A549 (cell line): ENCODE data around the gene RPS14. TPM values are rescaled to one million over a fixed set of nuclear protein-coding genes. Genes with fewer than 3 reads are reported as not detected.

ENCODE experiments used
- ATAC-seq, 2 experiments: fragments of 200-7000 bp in 1 of 2; fragments of >200 bp in 1 of 2; cut with Nextera tagmentation in 1 of 2; cut with Tn5 transposase in 1 of 2; 3 replicates each; pipeline versions ENCODE4 v1.8.0 to v1.9.1; 2018 to 2020; ENCODE audit warnings: mild to moderate bottlenecking in 1 of 2, moderate library complexity in 1 of 2
- CTCF ChIA-PET: fragments of 300-600 bp; sonication (Branson Sonifier 250); formaldehyde crosslinking; extraction: SDS; loops from one replicate; lab custom pipeline; 2021; ENCODE audit warnings: antibody characterized with exemption, inconsistent platforms; lab: Yijun Ruan, JAX
- POLR2A ChIA-PET: fragments of 350-600 bp; formaldehyde crosslinking; extraction: SDS; loops from one replicate; lab custom pipeline; 2021; ENCODE audit warnings: antibody characterized with exemption, inconsistent platforms; lab: Yijun Ruan, JAX
- DNase-seq, 2 experiments: peaks; one replicate each; pipeline versions ENCODE4 v3.0.0 to v3.0.0-alpha.2; 2011 to 2016; ENCODE audit warnings: low read depth in 1 of 2, low spot score in 1 of 2
- FAIRE-seq: peaks from 2 replicates; lab custom pipeline; 2011; peaks lifted over from hg19 to GRCh38; lab: Jason Lieb, UNC
- H3K27ac ChIP-seq, 2 experiments: fragments of >200 bp; sonication (Bioruptor Twin); formaldehyde crosslinking; 3 replicates each; pipeline ENCODE4 v1.5.1; 2016 to 2017
- H3K4me1 ChIP-seq: fragments of >200 bp; sonication (Bioruptor Twin); formaldehyde crosslinking; 3 replicates; pipeline ENCODE4 v1.6.1; 2016
- H3K4me2 ChIP-seq: fragments of >200 bp; sonication (Bioruptor Twin); formaldehyde crosslinking; 3 replicates; pipeline ENCODE4 v1.6.1; 2016
- H3K4me3 ChIP-seq: fragments of >200 bp; sonication (Bioruptor Twin); formaldehyde crosslinking; 3 replicates; pipeline ENCODE4 v1.5.1; 2016
- H3K9me3 ChIP-seq: fragments of >200 bp; sonication (Bioruptor Twin); formaldehyde crosslinking; 3 replicates; pipeline ENCODE4 v1.6.1; 2016
- CBX2 ChIP-seq: fragments of 200-600 bp; sonication (generic); IDR thresholded peaks from 2 replicates; pipeline ENCODE4 v1.6.1; 2016; ENCODE audit warnings: low read depth, mild to moderate bottlenecking, borderline replicate concordance
- CHD2 ChIP-seq: fragments of 150-350 bp; IDR thresholded peaks from 2 replicates; pipeline ENCODE4 v1.6.1; 2014; ENCODE audit warnings: low read length; ENCODE audit not compliant: partially characterized antibody
- CHD4 ChIP-seq: fragments of 200-600 bp; sonication (generic); IDR thresholded peaks from 2 replicates; pipeline ENCODE4 v1.6.1; 2016; ENCODE audit warnings: antibody characterized with exemption, mild to moderate bottlenecking, borderline replicate concordance
- EHF ChIP-seq: fragments of 250-450 bp; sonication (Bioruptor Pico); IDR thresholded peaks from 2 replicates; pipeline ENCODE4 v1.5.0; 2020; ENCODE audit warnings: mild to moderate bottlenecking
- FOSL2 ChIP-seq, 2 experiments: fragments of 450-650 bp in 1 of 2; fragments of >200 bp in 1 of 2; sonication (Bioruptor Twin) in 1 of 2; formaldehyde crosslinking; IDR thresholded peaks; 2 replicates each; pipeline versions ENCODE4 v1.5.0 to v1.6.1; 2016 to 2020; ENCODE audit warnings: mild to moderate bottlenecking in 1 of 2, moderate library complexity in 1 of 2
- HEYL ChIP-seq: fragments of 250-450 bp; sonication (Bioruptor Pico); IDR thresholded peaks from 2 replicates; pipeline ENCODE4 v1.8.0; 2021; ENCODE audit warnings: mild to moderate bottlenecking, moderate library complexity
- HOXA7 ChIP-seq: fragments of 250-450 bp; sonication (Bioruptor Pico); IDR thresholded peaks from 2 replicates; pipeline ENCODE4 v1.5.0; 2020; ENCODE audit warnings: mild to moderate bottlenecking, moderate library complexity
- HOXB5 ChIP-seq: fragments of 250-450 bp; sonication (Bioruptor Pico); IDR thresholded peaks from 2 replicates; pipeline ENCODE4 v1.5.0; 2020; ENCODE audit warnings: mild to moderate bottlenecking, moderate library complexity
- JUN ChIP-seq, 2 experiments: fragments of >200 bp; sonication (Bioruptor Twin); formaldehyde crosslinking; IDR thresholded peaks; 2 replicates in 1 of 2; 3 replicates in 1 of 2; pipeline ENCODE4 v1.6.1; 2016 to 2017
- MAFK ChIP-seq: fragments of 450-650 bp; IDR thresholded peaks from 2 replicates; pipeline ENCODE4 v1.6.1; 2014; ENCODE audit not compliant: partially characterized antibody
- MAX ChIP-seq: IDR thresholded peaks from 2 replicates; pipeline ENCODE4 v1.6.1; 2012
- POLR2A ChIP-seq: IDR thresholded peaks from 2 replicates; pipeline ENCODE4 v1.6.1; 2012; ENCODE audit warnings: mild to moderate bottlenecking, low read length
- RCOR1 ChIP-seq: fragments of 150-350 bp; IDR thresholded peaks from 2 replicates; pipeline ENCODE4 v1.6.1; 2014; ENCODE audit warnings: antibody characterized with exemption, low read length, low read depth
- REST ChIP-seq: fragments of 200-600 bp; sonication (generic); IDR thresholded peaks from 2 replicates; pipeline ENCODE4 v1.6.1; 2016; ENCODE audit warnings: antibody characterized with exemption, mild to moderate bottlenecking, moderate library complexity
- RNF2 ChIP-seq: fragments of 200-600 bp; sonication (generic); IDR thresholded peaks from 2 replicates; pipeline ENCODE4 v1.6.1; 2016; ENCODE audit warnings: low read depth, mild to moderate bottlenecking, antibody characterized with exemption, moderate library complexity, borderline replicate concordance
- SMC3 ChIP-seq: fragments of >200 bp; sonication (Bioruptor Twin); formaldehyde crosslinking; IDR thresholded peaks from 3 replicates; pipeline ENCODE4 v1.6.1; 2018; ENCODE audit warnings: inconsistent platforms
- WGBS: methylation state at CpG from one replicate; pipeline ENCODE4 v1.1.6; 2017; ENCODE audit errors: missing lambda C conversion rate; 5-methylcytosine and 5-hydroxymethylcytosine counted together
- polyA plus RNA-seq, 4 experiments: library from polyadenylated mRNA; depleted of rRNA in 3 of 4; stranded (reverse); fragments of >200 nt; fragmentation: RNase III in 1 of 4; extraction: RNeasy Plus Mini Kit Qiagen cat#74134 plus additional on column Dnase treatment in 1 of 4; gene quantifications; 2 replicates in 3 of 4; 3 replicates in 1 of 4; pipeline ENCODE4 v1.2.3, GENCODE V29; 2011 to 2017
- TF ChIP-seq, protein P1 (sequence below): IDR thresholded peaks from 2 replicates; pipeline ENCODE4 v1.6.1; 2012; ENCODE audit warnings: low read depth, borderline replicate concordance
- TF ChIP-seq, protein P2 (sequence below): fragments of 450-650 bp; IDR thresholded peaks from 2 replicates; pipeline ENCODE4 v1.6.1; 2014; ENCODE audit warnings: antibody characterized with exemption
- TF ChIP-seq, protein P3 (sequence below): fragments of 250-450 bp; sonication (Bioruptor Pico); IDR thresholded peaks from 2 replicates; pipeline ENCODE4 v1.5.0; 2021; ENCODE audit warnings: mild to moderate bottlenecking, moderate library complexity, borderline replicate concordance

Gene RPS14
- polyA plus RNA-seq, 2 of the 4 experiments (the other 2 are of a cell fraction): 3,794 to 3,799 TPM

- Histone ChIP-seq H3K27ac (peak overlapping the region; percentile 88 to 90), H3K4me1 (peaks cover 79% of the 10 kb centered on the region), H3K4me2 (peak overlapping the region; percentile 89), H3K4me3 (no peak overlapping the region), H3K9me3 (no peaks in the 10 kb centered on the region)
- WGBS: 79% methylated on average over 3 of the region's 3 CpGs
- TF ChIP-seq CHD4 (no peak), CBX2 (no peak)
- POLR2A ChIA-PET: no interaction called here
- no peak for ATAC-seq
- CTCF ChIA-PET: interaction anchor here (1.1 to 33.5 kb wide), 6 partner anchors 8 to 64 kb away, joined by 3 to 439 read pairs (median 10); partner anchors contain the start of gene NDST1
- FAIRE-seq: no peak
- no peak for DNase-seq
Observed at GRCh38 chr5:150496098-150496497, 46.6 kb upstream of the RPS14 start.

DNA sequence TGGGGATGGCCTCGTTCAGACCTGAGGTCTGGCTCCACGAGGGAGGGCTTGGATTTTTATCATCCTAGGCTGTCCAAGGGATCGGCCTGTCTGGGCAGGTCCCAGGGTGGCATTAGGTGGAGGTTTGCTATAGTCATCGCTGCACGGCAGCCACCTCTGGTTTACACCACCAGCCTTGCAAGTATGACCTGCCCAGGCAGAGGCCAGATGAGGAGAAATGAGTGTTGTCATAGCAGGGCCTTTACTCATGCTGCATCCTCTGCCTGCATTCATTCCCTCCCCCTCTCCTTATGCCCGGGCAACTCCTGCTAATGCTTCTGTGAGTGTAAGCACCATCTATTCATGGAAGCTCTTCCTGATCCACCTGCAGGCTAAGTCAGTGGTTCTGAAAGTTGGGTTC, 43.1 kb upstream of the RPS14 start:
- Histone ChIP-seq H3K27ac (peak overlapping the region; percentile 71 to 100), H3K4me3 (no peak overlapping the region), H3K4me2 (peak overlapping the region; percentile 52), H3K4me1 (peaks cover 79% of the 10 kb centered on the region), H3K9me3 (no peaks in the 10 kb centered on the region)
- ATAC-seq (peak; percentile 65 to 70), FAIRE-seq (no peak), DNase-seq (peak; percentile 55 to 69)
- ChIA-PET CTCF (interaction anchor here (0.6 to 33.5 kb wide), 6 partner anchors 10 to 416 kb away, joined by 3 to 439 read pairs (median 12); partner anchors contain the start of gene NDST1), POLR2A (no interaction called here)
- 16% methylated on average over 6 of the region's 6 CpGs for WGBS
- TF ChIP-seq JUN (IDR thresholded peaks at IDR 0.05) (peak in 1 of 2 experiments; percentile 39; a peak in 1 of 5 replicates), FOSL2 (IDR thresholded peaks at IDR 0.05) (no peak), FOSL2 (CRISPR knock-in tag; IDR thresholded peaks at IDR 0.05) (peak; percentile 31), EHF (CRISPR knock-in tag) (no peak), MAX (peak; percentile 34; the same call in 1 of the 2 replicates)

GRCh38 chr5:150491876-150492275, 42.3 kb upstream of the RPS14 start:
- CTCF ChIA-PET: interaction anchor here (0.9 to 33.5 kb wide), 7 partner anchors 12 to 164 kb away, joined by 3 to 439 read pairs (median 9); partner anchors contain the start of gene NDST1
- peaks cover 80% of the 10 kb centered on the region for H3K4me1 ChIP-seq
- POLR2A ChIA-PET: no interaction called here
- no peak for FAIRE-seq
- TF ChIP-seq, protein P1, sequence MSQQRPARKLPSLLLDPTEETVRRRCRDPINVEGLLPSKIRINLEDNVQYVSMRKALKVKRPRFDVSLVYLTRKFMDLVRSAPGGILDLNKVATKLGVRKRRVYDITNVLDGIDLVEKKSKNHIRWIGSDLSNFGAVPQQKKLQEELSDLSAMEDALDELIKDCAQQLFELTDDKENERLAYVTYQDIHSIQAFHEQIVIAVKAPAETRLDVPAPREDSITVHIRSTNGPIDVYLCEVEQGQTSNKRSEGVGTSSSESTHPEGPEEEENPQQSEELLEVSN: no peak
- no peak for TF ChIP-seq POLR2A
- TF ChIP-seq SMC3: no peak
- TF ChIP-seq, all 56 proteins: peak for 0
- no peak for DNase-seq
- Histone ChIP-seq H3K4me3 (no peak overlapping the region), H3K9me3 (no peaks in the 10 kb centered on the region), H3K27ac (peak overlapping the region; percentile 71 to 100), H3K4me2 (peak overlapping the region; percentile 52)
- no peak for ATAC-seq
- WGBS: 91% methylated on average over 4 of the region's 4 CpGs

GRCh38 chr5:150490754-150491153, 41.2 kb upstream of the RPS14 start:
- H3K27ac ChIP-seq: peak overlapping the region in 1 of 2 experiments; percentile 100; a peak in 4 of 6 replicates

DNA sequence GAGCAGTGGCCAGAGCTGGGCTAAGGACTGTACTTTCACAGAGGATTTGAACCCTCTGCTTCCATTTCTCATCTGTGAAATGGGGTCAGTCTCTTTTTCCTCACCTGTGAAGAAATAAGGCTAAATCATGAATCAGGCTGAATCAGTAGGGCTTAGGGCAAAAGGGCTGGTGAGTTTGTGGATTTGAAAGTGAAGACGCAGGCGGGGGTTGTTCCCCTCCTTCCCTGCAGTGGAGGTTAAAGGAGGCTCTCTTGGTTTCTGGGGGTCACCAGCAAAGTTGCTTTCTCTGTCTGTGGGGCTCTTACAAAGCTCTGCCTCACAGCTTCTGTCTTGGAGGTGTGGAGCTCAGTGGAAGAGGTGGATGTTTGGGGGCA, 40.7 kb upstream of the RPS14 start:
- no peaks in the 10 kb centered on the region for H3K9me3 ChIP-seq
- H3K27ac ChIP-seq: peak overlapping the region in 1 of 2 experiments; percentile 100; a peak in 3 of 6 replicates
- ATAC-seq (no peak), DNase-seq (no peak), FAIRE-seq (no peak)
- peak overlapping the region; percentile 67; the same call in 1 of the 3 replicates for H3K4me2 ChIP-seq
- no peak overlapping the region for H3K4me3 ChIP-seq
- POLR2A ChIA-PET: interaction anchor here (1.1 kb wide), 1 partner anchor 8 kb away, joined by 3 read pairs; no protein-coding TSS in a partner anchor
- H3K4me1 ChIP-seq: peaks cover 68% of the 10 kb centered on the region
- CTCF ChIA-PET: interaction anchor here (0.9 to 33.5 kb wide), 7 partner anchors 11 to 60 kb away, joined by 3 to 439 read pairs (median 9); partner anchors contain the start of gene NDST1
- WGBS: 92% methylated on average over 2 of the region's 2 CpGs
- TF ChIP-seq HEYL (CRISPR knock-in tag) (no peak), RCOR1 (no peak), HOXA7 (CRISPR knock-in tag) (no peak), REST (no peak), HOXB5 (CRISPR knock-in tag) (no peak), MAFK (no peak), CHD2 (no peak)
- TF ChIP-seq, protein P2, sequence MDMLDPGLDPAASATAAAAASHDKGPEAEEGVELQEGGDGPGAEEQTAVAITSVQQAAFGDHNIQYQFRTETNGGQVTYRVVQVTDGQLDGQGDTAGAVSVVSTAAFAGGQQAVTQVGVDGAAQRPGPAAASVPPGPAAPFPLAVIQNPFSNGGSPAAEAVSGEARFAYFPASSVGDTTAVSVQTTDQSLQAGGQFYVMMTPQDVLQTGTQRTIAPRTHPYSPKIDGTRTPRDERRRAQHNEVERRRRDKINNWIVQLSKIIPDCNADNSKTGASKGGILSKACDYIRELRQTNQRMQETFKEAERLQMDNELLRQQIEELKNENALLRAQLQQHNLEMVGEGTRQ: no peak

More at GRCh38 chr5:150490754-150491153, 41.2 kb upstream of the RPS14 start:
- Histone ChIP-seq H3K9me3 (no peaks in the 10 kb centered on the region), H3K4me2 (no peak overlapping the region), H3K4me1 (peaks cover 69% of the 10 kb centered on the region), H3K4me3 (no peak overlapping the region)
- ATAC-seq (no peak), DNase-seq (no peak), FAIRE-seq (no peak)
- ChIA-PET POLR2A (no interaction called here), CTCF (interaction anchor here (0.5 to 33.5 kb wide), 6 partner anchors 14 to 678 kb away, joined by 3 to 439 read pairs (median 14); partner anchors contain the start of gene NDST1)
- TF ChIP-seq, protein P3, sequence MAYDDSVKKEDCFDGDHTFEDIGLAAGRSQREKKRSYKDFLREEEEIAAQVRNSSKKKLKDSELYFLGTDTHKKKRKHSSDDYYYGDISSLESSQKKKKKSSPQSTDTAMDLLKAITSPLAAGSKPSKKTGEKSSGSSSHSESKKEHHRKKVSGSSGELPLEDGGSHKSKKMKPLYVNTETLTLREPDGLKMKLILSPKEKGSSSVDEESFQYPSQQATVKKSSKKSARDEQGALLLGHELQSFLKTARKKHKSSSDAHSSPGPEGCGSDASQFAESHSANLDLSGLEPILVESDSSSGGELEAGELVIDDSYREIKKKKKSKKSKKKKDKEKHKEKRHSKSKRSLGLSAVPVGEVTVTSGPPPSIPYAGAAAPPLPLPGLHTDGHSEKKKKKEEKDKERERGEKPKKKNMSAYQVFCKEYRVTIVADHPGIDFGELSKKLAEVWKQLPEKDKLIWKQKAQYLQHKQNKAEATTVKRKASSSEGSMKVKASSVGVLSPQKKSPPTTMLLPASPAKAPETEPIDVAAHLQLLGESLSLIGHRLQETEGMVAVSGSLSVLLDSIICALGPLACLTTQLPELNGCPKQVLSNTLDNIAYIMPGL: no peak
- TF ChIP-seq RNF2: no peak
- WGBS: 84% methylated on average over 1 of the region's 1 CpG
